Measurements from ENCODE around the gene MARCO. TPM values are rescaled to one million over a fixed set of nuclear protein-coding genes. Genes with fewer than 3 reads are reported as not detected.

The MARCO gene
- total and polyA plus RNA-seq, 2 of the 8 experiments (the other 6 are each of a cell fraction or from before 2014, with no cell fraction given), result not detected

DNA sequence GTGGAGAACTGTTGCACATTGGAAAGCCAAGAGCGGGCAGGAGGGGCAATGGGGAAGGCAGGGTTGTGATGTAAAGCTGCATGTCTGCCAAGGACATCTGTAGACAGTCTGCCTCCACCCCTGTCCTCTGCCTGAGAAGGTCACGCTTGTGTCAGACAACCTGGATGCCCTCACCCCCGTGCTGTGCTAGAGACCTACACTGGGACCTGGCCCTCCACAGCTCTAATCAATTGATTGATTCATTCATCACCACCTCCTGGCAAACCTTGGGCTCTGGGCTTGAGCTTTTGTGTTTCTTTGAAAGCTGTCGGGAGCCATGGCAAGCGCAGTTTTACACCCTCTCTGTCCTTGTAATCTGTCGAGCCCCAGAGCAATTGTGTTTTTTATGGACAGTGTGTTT is 41.1 kb downstream of the MARCO start:
- no peak overlapping the region for H3K56ac ChIP-seq (replicated peaks; ENCODE audit: insufficient read length, low read depth, low read length)
- no peak for FAIRE-seq
- TF ChIP-seq EZH2 (IDR thresholded peaks at IDR 0.05; ENCODE audit: low read depth, low read length, severe bottlenecking) (no peak), TCF12 (IDR thresholded peaks at IDR 0.05; ENCODE audit: low read depth, low read length) (no peak), CHD2 (IDR thresholded peaks at IDR 0.05; ENCODE audit: low read length) (no peak), RBBP5 (IDR thresholded peaks at IDR 0.05; ENCODE audit: borderline replicate concordance, low read depth, low read length) (no peak), SAP30 (IDR thresholded peaks at IDR 0.05; ENCODE audit: insufficient read depth, insufficient replicate concordance, low read length) (no peak), CEBPB (IDR thresholded peaks at IDR 0.05; ENCODE audit: low read depth, low read length) (no peak), SUZ12 (IDR thresholded peaks at IDR 0.05; ENCODE audit: low read length) (no peak), SP1 (IDR thresholded peaks at IDR 0.05; ENCODE audit: low read depth, low read length) (no peak), BACH1 (IDR thresholded peaks at IDR 0.05; ENCODE audit: low read length) (no peak), HDAC2 (IDR thresholded peaks at IDR 0.05; ENCODE audit: borderline replicate concordance in 1 of 2, low read depth in 2 of 2, low read length in 2 of 2) (no peak), ASH2L (IDR thresholded peaks at IDR 0.05; ENCODE audit: low read length) (no peak), RFX5 (IDR thresholded peaks at IDR 0.05; ENCODE audit: borderline replicate concordance, low read depth, low read length) (no peak), RXRA (IDR thresholded peaks at IDR 0.05; ENCODE audit: insufficient read depth, low read depth, low read length) (no peak), EGR1 (IDR thresholded peaks at IDR 0.05; ENCODE audit: borderline replicate concordance, low read depth, low read length) (no peak), TEAD4 (IDR thresholded peaks at IDR 0.05; ENCODE audit: low read depth, low read length) (no peak), HDAC6 (IDR thresholded peaks at IDR 0.05; ENCODE audit: low read depth, low read length) (no peak)

More for the DNA sequence above, 41.1 kb downstream of the MARCO start:
- H3K36me3 ChIP-seq (ENCODE audit: control insufficient read depth in 2 of 4, insufficient read depth in 4 of 4, low read length in 3 of 4), result no peaks in the 10 kb centered on the region
- no peaks in the 10 kb centered on the region for H3K23me2 ChIP-seq (ENCODE audit: low read depth, low read length)
- H3K9ac ChIP-seq (replicated peaks in 1 of 4; ENCODE audit: extremely low read depth in 1 of 4, low read depth in 3 of 4, low read length in 3 of 4), result no peak overlapping the region
- H3K9me3 ChIP-seq (ENCODE audit: insufficient read depth in 2 of 2, low read depth in 1 of 2, low read length in 1 of 2), result no peaks in the 10 kb centered on the region
- H4K91ac ChIP-seq (replicated peaks; ENCODE audit: insufficient read length, low read length), result no peak overlapping the region
- no peak overlapping the region for H3K4me3 ChIP-seq (ENCODE audit: extremely low read depth in 1 of 4, insufficient read depth in 2 of 4, low read depth in 3 of 4, low read length in 4 of 4)
- ChIA-PET POLR2A (ENCODE audit: partially characterized antibody) (no interaction called here), CTCF (ENCODE audit: partially characterized antibody) (interaction anchor here (1.0 kb wide), 1 partner anchor 102 kb away, joined by 3 read pairs; no protein-coding TSS in a partner anchor)
- H3K18ac ChIP-seq (ENCODE audit: extremely low read depth, low read length), result no peak overlapping the region
- H2AFZ ChIP-seq (ENCODE audit: low read length), result no peak overlapping the region
- no peak overlapping the region for H3K14ac ChIP-seq (ENCODE audit: insufficient read length)
- no peaks in the 10 kb centered on the region for H3K4me1 ChIP-seq (replicated peaks in 1 of 4; ENCODE audit: control insufficient read depth in 3 of 4, insufficient read depth in 4 of 4, low read length in 3 of 4)
- WGBS, 2 experiments (ENCODE audit: extremely low coverage in 1 of 2, insufficient coverage in 1 of 2, insufficient read length in 1 of 2, insufficient replicate concordance in 2 of 2, low coverage in 1 of 2, low lambda C conversion rate in 2 of 2, missing lambda C conversion rate in 1 of 2), result 91% methylated on average over 6 of the region's 6 CpGs; no CpG with 5 or more reads in 1 of the 2 experiments
- H3K4me2 ChIP-seq (ENCODE audit: insufficient read depth in 1 of 2, low read depth in 2 of 2, low read length in 2 of 2), result no peak overlapping the region
- H3K23ac ChIP-seq (ENCODE audit: insufficient read length), result no peak overlapping the region
- H2BK12ac ChIP-seq (ENCODE audit: low read depth, low read length), result no peak overlapping the region
- no peak overlapping the region for H3K27ac ChIP-seq (ENCODE audit: low read depth, low read length)
- H2AK5ac ChIP-seq (ENCODE audit: low read depth, low read length), result no peak overlapping the region
- no peaks in the 10 kb centered on the region for H4K20me1 ChIP-seq (replicated peaks in 1 of 2; ENCODE audit: control insufficient read depth in 1 of 2, insufficient read depth in 2 of 2, low read length in 2 of 2)
- H2BK5ac ChIP-seq (ENCODE audit: low read depth, low read length), result no peak overlapping the region
- no peak overlapping the region for H4K8ac ChIP-seq (ENCODE audit: extremely low read depth, insufficient read depth, low read length)
- no peak overlapping the region for H2BK120ac ChIP-seq (replicated peaks; ENCODE audit: low read depth, low read length)
- H3K79me1 ChIP-seq (ENCODE audit: low read depth, low read length), result no peaks in the 10 kb centered on the region
- H4K5ac ChIP-seq (ENCODE audit: insufficient read length, low read depth, low read length), result no peak overlapping the region
- DNase-seq (ENCODE audit: low read depth in 1 of 2, low spot score in 2 of 2), result no peak
- H2BK20ac ChIP-seq (ENCODE audit: low read length), result no peak overlapping the region
- no peaks in the 10 kb centered on the region for H3K79me2 ChIP-seq (ENCODE audit: control insufficient read depth in 1 of 2, insufficient read depth in 2 of 2, low read length in 2 of 2)
- no peak overlapping the region for H2BK15ac ChIP-seq (ENCODE audit: low read length)
- H3K4ac ChIP-seq (replicated peaks; ENCODE audit: insufficient read length, low read depth, low read length), result no peak overlapping the region
- H3K27me3 ChIP-seq (replicated peaks in 1 of 4; ENCODE audit: control insufficient read depth in 3 of 4, extremely low read depth in 1 of 4, insufficient read depth in 3 of 4, low read length in 3 of 4), result no peaks in the 10 kb centered on the region

Measured in H1 (cell line).